Stimulated activated naive CD8-positive, alpha-beta T cell treated with anti-CD3 and anti-CD28 coated beads, Interleukin-15, Interleukin-2, amounts not matched to agents 100 ng/mL and 50 ng/mL, for 24 hours (primary cell): ENCODE data around the gene SLC22A15.
"Not testable (repeated sequence)": the region's sequence is repeated elsewhere in the genome, so short reads cannot be mapped to it uniquely, and the experiment has no call there.

Experiments
- H3K27ac Mint-ChIP-seq: one replicate; pipeline ENCODE4 v1.8.0; 2021; ENCODE audit warnings: mild to moderate bottlenecking, mixed read lengths
- H3K27me3 Mint-ChIP-seq: one replicate; pipeline ENCODE4 v1.8.0; 2021; ENCODE audit warnings: mixed read lengths
- H3K36me3 Mint-ChIP-seq: one replicate; pipeline ENCODE4 v1.8.0; 2021; ENCODE audit warnings: low read depth, mixed read lengths
- H3K4me1 Mint-ChIP-seq: one replicate; pipeline ENCODE4 v1.8.0; 2021; ENCODE audit warnings: low read depth, mixed read lengths
- H3K4me3 Mint-ChIP-seq: one replicate; pipeline ENCODE4 v1.8.0; 2021; ENCODE audit warnings: mild to moderate bottlenecking, mixed read lengths
- H3K9me3 Mint-ChIP-seq: one replicate; pipeline ENCODE4 v1.8.0; 2021; ENCODE audit warnings: mixed read lengths

The SLC22A15 gene

GRCh38 chr1:115976062-115976920, at the start of gene SLC22A15:
SLC22A15 (plus strand) TSS chr1:115976513; CDS start chr1:115976628, 115 bp downstream.
- Mint-ChIP-seq H3K27me3 (peaks cover 55% of the 10 kb centered on the region), H3K27ac (peak within 1 kb of the TSS; percentile 1)

GRCh38 chr1:115927971-115928370, 48.3 kb upstream of the SLC22A15 start:
- H3K36me3 Mint-ChIP-seq, result no peaks in the 10 kb centered on the region
- H3K4me1 Mint-ChIP-seq, result no peaks in the 10 kb centered on the region
- H3K9me3 Mint-ChIP-seq, result no peaks in the 10 kb centered on the region
- H3K27ac Mint-ChIP-seq, result no peak overlapping the region
- no peak overlapping the region for H3K4me3 Mint-ChIP-seq
- peaks cover 4% of the 10 kb centered on the region for H3K27me3 Mint-ChIP-seq

More at GRCh38 chr1:115976062-115976920, at the start of gene SLC22A15:
- Mint-ChIP-seq H3K9me3 (no peaks in the 10 kb centered on the region), H3K4me3 (peak within 1 kb of the TSS; percentile 85), H3K36me3 (no peaks in the 10 kb centered on the region), H3K4me1 (peaks cover 4% of the 10 kb centered on the region)

DNA sequence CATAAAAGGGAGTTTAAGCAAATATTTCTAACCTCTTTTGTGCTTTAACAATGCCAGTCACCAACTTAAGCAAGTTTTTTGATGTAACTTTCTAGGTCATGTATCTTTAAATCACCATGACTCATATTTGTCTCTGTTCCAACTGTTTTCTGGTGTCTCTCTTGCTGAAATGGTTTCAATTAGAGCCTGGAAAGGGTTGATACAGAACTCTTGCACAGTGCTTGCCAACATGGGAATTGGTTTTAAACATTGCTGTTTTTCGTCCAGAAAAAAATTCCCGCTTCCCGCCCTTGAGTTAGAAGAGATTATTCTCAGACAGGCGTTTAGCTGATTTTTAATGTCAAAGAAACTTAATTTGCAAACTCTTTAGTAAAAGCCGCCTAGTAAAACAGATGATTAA, 46.4 kb upstream of the SLC22A15 start:
- H3K9me3 Mint-ChIP-seq, result no peaks in the 10 kb centered on the region
- peaks cover 4% of the 10 kb centered on the region for H3K27me3 Mint-ChIP-seq
- H3K4me1 Mint-ChIP-seq, result no peaks in the 10 kb centered on the region
- no peak overlapping the region for H3K4me3 Mint-ChIP-seq
- H3K36me3 Mint-ChIP-seq, result no peaks in the 10 kb centered on the region
- no peak overlapping the region for H3K27ac Mint-ChIP-seq

DNA sequence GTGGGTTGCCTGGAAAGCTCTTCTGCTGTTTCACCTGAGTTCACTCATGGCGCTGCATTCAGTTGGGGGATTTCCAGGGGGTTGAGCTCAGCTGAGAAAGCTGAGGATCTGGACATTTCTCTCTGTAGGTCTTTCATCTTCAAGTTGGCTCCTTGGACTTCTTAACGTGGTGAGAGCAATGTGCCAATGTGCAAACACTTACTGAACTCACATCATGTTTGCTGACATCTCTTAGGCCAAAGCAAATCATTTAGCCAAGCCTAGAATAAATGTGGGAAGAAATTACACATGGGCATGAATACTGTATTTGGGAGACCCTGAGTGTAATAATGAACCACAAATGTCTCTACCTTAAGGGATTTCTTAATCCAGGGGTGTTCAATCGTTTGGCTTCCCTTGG, 42.7 kb upstream of the SLC22A15 start:
- H3K36me3 Mint-ChIP-seq, result no peaks in the 10 kb centered on the region
- H3K27ac Mint-ChIP-seq, result no peak overlapping the region
- H3K9me3 Mint-ChIP-seq, result no peaks in the 10 kb centered on the region
- H3K4me3 Mint-ChIP-seq, result no peak overlapping the region
- no peaks in the 10 kb centered on the region for H3K4me1 Mint-ChIP-seq
- H3K27me3 Mint-ChIP-seq, result peaks cover 5% of the 10 kb centered on the region

DNA sequence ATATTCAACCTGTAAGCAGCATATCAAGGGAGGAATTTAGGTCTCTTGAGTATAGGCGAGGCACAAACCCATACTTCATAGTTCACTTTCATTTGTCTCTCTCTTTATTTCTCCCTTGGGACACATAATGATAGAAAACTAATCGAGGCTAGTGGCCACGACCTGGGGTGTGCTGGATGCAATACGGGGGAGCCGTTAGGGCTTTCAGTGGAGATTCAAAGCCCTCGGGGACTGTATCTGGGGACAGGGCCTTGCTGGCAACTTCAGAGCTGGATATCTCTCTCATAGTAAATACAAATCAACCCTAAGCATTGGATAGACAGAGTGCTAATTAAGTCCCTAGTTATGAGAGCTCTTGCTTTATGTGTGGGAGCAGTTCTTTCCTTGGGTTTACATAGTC, 36.9 kb upstream of the SLC22A15 start:
- no peaks in the 10 kb centered on the region for H3K9me3 Mint-ChIP-seq

GRCh38 chr1:115946116-115946515, 30.2 kb upstream of the SLC22A15 start:
- no peak overlapping the region for H3K27ac Mint-ChIP-seq
- H3K4me1 Mint-ChIP-seq, result no peaks in the 10 kb centered on the region
- no peaks in the 10 kb centered on the region for H3K36me3 Mint-ChIP-seq
- no peak overlapping the region for H3K4me3 Mint-ChIP-seq
- H3K27me3 Mint-ChIP-seq, result peaks cover 11% of the 10 kb centered on the region
- no peaks in the 10 kb centered on the region for H3K9me3 Mint-ChIP-seq

More for the DNA sequence above, 36.9 kb upstream of the SLC22A15 start:
- Mint-ChIP-seq H3K4me3 (no peak overlapping the region), H3K27me3 (peaks cover 5% of the 10 kb centered on the region), H3K27ac (no peak overlapping the region), H3K4me1 (no peaks in the 10 kb centered on the region), H3K36me3 (no peaks in the 10 kb centered on the region)

GRCh38 chr1:115949156-115949555, 27.2 kb upstream of the SLC22A15 start:
- Mint-ChIP-seq H3K4me1 (peaks cover 5% of the 10 kb centered on the region), H3K27ac (no peak overlapping the region)

GRCh38 chr1:115951560-115951959, 24.8 kb upstream of the SLC22A15 start:
- Mint-ChIP-seq H3K27ac (no peak overlapping the region), H3K27me3 (peaks cover 22% of the 10 kb centered on the region), H3K4me3 (no peak overlapping the region), H3K4me1 (peaks cover 5% of the 10 kb centered on the region), H3K36me3 (no peaks in the 10 kb centered on the region), H3K9me3 (no peaks in the 10 kb centered on the region)

More at GRCh38 chr1:115949156-115949555, 27.2 kb upstream of the SLC22A15 start:
- Mint-ChIP-seq H3K9me3 (no peaks in the 10 kb centered on the region), H3K36me3 (no peaks in the 10 kb centered on the region), H3K4me3 (no peak overlapping the region), H3K27me3 (peaks cover 11% of the 10 kb centered on the region)

- Mint-ChIP-seq H3K4me3 (no peak overlapping the region), H3K36me3 (no peaks in the 10 kb centered on the region), H3K27me3 (peaks cover 28% of the 10 kb centered on the region), H3K4me1 (peaks cover 5% of the 10 kb centered on the region), H3K27ac (no peak overlapping the region), H3K9me3 (no peaks in the 10 kb centered on the region)
Observed at GRCh38 chr1:115952547-115952946, 23.8 kb upstream of the SLC22A15 start.

- Mint-ChIP-seq H3K27ac (no peak overlapping the region), H3K36me3 (no peaks in the 10 kb centered on the region), H3K4me3 (no peak overlapping the region), H3K9me3 (no peaks in the 10 kb centered on the region), H3K4me1 (peaks cover 5% of the 10 kb centered on the region), H3K27me3 (peaks cover 32% of the 10 kb centered on the region)
Observed at GRCh38 chr1:115953180-115953579, 23.1 kb upstream of the SLC22A15 start.

DNA sequence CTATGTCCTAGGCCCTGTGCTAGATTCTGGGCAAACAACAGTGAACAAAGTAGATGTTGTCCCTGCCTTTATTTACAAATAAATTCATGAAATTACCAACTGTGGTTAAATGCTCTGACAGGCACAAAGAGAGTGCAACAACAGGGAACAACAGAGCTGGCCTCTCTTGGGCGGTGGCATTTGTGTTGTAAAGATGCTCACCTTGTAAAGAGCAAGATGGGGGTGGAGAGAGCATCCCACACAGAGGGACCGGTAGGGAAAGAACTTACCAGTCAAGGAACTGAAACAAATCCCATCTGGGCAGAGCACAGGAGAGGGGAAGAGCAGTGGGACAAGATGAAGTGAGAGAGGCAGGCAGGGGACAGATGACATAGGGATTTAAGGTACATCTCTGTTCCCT, 21.6 kb upstream of the SLC22A15 start:
- Mint-ChIP-seq H3K36me3 (no peaks in the 10 kb centered on the region), H3K9me3 (no peaks in the 10 kb centered on the region), H3K27ac (no peak overlapping the region), H3K4me3 (no peak overlapping the region), H3K4me1 (peaks cover 5% of the 10 kb centered on the region), H3K27me3 (peaks cover 27% of the 10 kb centered on the region)

GRCh38 chr1:115955228-115955627, 21.1 kb upstream of the SLC22A15 start:
- no peak overlapping the region for H3K4me3 Mint-ChIP-seq
- no peaks in the 10 kb centered on the region for H3K9me3 Mint-ChIP-seq
- no peak overlapping the region for H3K27ac Mint-ChIP-seq
- H3K4me1 Mint-ChIP-seq, result peaks cover 5% of the 10 kb centered on the region
- no peaks in the 10 kb centered on the region for H3K36me3 Mint-ChIP-seq
- peaks cover 26% of the 10 kb centered on the region for H3K27me3 Mint-ChIP-seq

- H3K27ac Mint-ChIP-seq, result no peak overlapping the region
- no peaks in the 10 kb centered on the region for H3K4me1 Mint-ChIP-seq
- no peak overlapping the region for H3K4me3 Mint-ChIP-seq
- no peaks in the 10 kb centered on the region for H3K9me3 Mint-ChIP-seq
- peaks cover 52% of the 10 kb centered on the region for H3K27me3 Mint-ChIP-seq
- no peaks in the 10 kb centered on the region for H3K36me3 Mint-ChIP-seq
Observed at GRCh38 chr1:115958866-115959265, 17.4 kb upstream of the SLC22A15 start.

- Mint-ChIP-seq H3K9me3 (no peaks in the 10 kb centered on the region), H3K4me3 (no peak overlapping the region), H3K36me3 (no peaks in the 10 kb centered on the region), H3K27me3 (peaks cover 48% of the 10 kb centered on the region), H3K27ac (no peak overlapping the region), H3K4me1 (no peaks in the 10 kb centered on the region)
Observed at GRCh38 chr1:115969509-115969908, 6.8 kb upstream of the SLC22A15 start.

GRCh38 chr1:115971778-115972177, 4.5 kb upstream of the SLC22A15 start:
- H3K4me1 Mint-ChIP-seq, H3K4me3 Mint-ChIP-seq, H3K36me3 Mint-ChIP-seq, H3K27ac Mint-ChIP-seq, H3K9me3 Mint-ChIP-seq: not testable (repeated sequence)
- H3K27me3 Mint-ChIP-seq, result peaks cover 43% of the 10 kb centered on the region

- peaks cover 56% of the 10 kb centered on the region for H3K27me3 Mint-ChIP-seq
Observed at GRCh38 chr1:115973154-115973553, 3.2 kb upstream of the SLC22A15 start.

More at GRCh38 chr1:115973154-115973553, 3.2 kb upstream of the SLC22A15 start:
- Mint-ChIP-seq H3K36me3 (no peaks in the 10 kb centered on the region), H3K4me1 (peaks cover 4% of the 10 kb centered on the region), H3K27ac (no peak overlapping the region), H3K9me3 (no peaks in the 10 kb centered on the region), H3K4me3 (no peak overlapping the region)
